Muscle of back (tissue), 11 donors: ENCODE results near the gene MRPL30. TPM values are rescaled to one million over a fixed set of nuclear protein-coding genes. Genes with fewer than 3 reads are reported as not detected.
"Not testable (repeated sequence)": the region's sequence is repeated elsewhere in the genome, so short reads cannot be mapped to it uniquely, and the experiment has no call there.

ENCODE experiments used
- DNase-seq, 3 donors: peaks; one replicate each; pipeline versions ENCODE4 v3.0.0 to v3.0.0-alpha.2; 2013
- polyA plus RNA-seq, 10 donors: library from polyadenylated mRNA; unstranded; fragments of 120-200 nt; gene quantifications; one replicate each; pipeline ENCODE4 v1.2.1, GENCODE V29; 2013; ENCODE audit not compliant: insufficient read length in 10 of 10

Gene MRPL30
- polyA plus RNA-seq, 10 donors, result 34.7 to 50.1 (median 41.5) TPM

GRCh38 chr2:99171377-99172140 lies 9.4 kb upstream of the MRPL30 start:
- DNase-seq, result no peak

DNA sequence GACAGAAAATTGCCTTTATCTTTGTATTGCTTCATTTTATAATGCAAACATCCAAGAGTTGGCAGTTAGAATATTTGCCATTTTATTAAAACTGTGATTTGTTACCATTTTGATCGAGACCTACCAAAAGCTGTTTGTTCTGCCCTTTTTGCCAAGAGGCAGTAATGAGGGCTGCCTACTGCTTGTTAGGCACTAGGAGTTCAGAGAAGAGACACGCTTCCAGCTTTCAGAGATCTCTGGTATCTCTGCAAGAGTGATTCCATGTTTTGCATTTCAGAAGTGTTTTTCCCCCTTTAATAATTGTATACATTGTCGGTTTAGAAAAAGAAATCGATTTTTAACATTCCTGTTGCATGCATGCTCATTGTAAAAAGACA lies 628 bp downstream of the MRPL30 start:
- DNase-seq, result no peak

DNA sequence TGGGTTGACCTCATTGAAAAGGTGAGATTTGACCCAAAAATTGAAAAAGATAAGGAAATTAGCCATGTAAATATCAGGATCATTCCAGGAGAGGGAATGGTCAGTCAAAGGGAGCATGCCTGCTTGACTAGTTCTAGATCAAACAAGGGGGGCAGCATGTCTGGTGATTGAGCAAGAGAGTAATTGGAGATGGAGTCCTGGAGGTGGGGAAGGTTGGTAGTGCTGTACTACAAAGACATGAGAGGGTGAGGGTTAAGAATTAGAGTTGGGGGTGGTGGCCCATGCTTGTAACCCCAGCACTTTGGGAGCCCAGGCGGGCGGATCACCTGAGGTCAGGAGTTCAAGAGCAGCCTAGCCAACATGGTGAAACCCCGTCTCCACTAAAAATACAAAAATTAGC lies 2.0 kb downstream of the MRPL30 start:
- no peak for DNase-seq

DNA sequence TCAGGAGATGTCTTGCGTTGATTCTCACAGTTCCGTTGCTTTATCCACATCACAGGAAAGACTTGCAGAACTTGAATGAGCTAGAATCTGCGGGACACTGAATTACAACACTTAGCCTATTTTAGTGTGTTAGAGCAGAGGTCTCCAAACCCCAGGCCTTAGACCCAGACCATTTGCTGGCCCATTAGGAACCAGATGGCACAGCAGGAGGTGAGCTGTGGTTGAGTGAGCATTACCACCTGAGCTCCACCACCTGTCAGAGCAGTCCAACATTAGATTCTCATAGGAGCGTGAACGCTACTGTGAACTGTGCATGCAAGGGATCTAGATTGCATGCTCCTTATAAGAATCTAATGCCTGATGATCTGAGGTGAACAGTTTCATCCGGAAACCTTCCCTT lies 3.8 kb downstream of the MRPL30 start:
- no peak for DNase-seq

- DNase-seq, result no peak
Observed at GRCh38 chr2:99187011-99187410, 6.0 kb downstream of the MRPL30 start.

DNA sequence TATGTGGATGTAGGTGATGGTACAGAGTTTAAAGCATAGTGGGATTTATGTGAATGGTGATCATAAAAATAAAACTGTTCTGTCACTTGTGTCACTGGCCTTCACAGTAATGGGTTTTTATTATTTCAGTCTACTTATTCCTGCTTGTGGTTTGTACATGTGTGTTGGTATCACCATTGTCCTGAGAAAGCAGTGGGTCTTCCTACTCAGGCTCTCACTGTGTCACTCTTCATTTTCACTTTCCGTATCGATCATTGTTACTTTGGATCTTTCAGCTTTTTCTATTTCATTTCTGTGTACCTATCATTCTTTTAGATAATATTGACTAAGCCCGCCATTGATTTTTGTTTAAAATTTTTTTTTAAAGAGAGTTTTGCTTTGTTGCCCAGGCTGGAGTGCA lies 7.4 kb downstream of the MRPL30 start:
- no peak for DNase-seq

DNA sequence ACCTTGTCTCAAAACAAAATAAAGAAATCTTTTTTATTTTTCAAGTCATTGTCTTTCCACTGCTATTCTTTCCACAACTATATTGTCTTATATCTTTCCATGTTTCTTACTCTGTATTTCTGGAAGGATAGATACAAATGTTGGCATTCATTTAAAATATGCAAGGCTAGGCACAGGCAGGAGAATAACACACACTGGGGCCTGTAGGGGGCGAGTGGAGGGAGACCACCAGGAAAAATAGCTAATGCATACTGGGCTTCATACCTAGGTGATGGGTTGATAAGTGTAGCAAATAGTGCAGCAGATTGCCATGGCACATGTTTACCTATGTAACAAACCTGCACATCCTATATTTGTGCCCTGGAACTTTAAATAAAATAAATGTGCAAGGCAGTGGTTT lies 9.6 kb downstream of the MRPL30 start:
- no peak for DNase-seq

GRCh38 chr2:99192364-99192763 lies 11.4 kb downstream of the MRPL30 start:
- not testable (repeated sequence) for DNase-seq

DNA sequence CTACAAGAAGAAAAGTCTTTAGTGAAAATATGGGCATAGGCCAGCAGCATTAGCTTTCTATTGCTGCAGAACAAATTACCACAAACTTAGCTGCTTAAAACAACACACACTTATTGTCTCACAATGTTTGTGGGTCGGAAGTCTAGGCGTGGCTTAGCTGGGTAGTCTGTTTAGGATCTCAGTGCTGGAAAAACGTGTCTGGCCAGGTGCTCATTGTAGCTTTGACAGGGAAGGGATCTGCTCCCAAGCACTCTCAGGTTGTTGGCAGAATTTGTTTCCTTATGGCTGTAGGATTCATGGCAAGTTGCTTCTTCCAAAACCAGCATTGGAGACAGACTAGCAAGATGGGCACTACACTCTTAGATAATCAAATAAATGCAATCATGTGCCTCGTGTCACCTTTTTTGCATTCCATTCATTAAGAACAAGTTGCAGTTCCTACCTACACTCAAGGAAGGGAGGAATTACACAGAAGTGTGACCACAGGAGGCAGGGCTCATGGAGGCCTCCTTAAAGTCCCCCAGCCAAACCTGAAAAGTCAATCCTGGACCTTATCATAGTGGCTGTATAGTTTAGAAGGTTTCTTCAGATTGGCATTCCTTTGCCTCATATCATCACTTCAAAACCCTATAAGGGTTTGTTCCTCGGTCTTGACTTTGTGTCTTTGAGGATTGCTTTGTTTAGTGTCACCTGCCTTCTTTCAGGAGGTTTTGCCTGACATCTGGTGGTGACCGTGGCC lies 17.3 kb downstream of the MRPL30 start:
- no peak for DNase-seq

- no peak for DNase-seq
Observed at GRCh38 chr2:99200076-99200800, 19.3 kb downstream of the MRPL30 start.

- DNase-seq, result no peak
Observed at GRCh38 chr2:99201959-99202678, 21.1 kb downstream of the MRPL30 start.

DNA sequence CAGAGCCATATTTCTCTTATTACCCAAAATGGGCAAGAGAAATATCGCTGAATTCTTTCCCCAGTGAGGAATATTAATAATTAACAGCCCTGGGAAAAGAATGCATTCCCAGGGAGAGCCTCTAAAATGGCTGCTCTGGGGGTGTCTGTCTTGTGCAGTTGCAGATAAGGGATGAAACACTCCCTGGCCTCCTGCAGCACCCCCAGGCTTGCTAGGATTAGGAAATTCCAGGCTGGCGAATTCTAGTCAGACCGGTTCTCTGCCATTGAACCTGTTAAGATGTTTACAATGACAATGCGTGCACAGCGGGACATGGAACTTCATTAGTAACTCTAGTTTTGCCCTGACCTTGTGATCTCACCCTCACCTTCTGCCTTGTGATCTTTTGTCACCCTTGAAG lies 24.5 kb downstream of the MRPL30 start:
- no peak for DNase-seq

DNA sequence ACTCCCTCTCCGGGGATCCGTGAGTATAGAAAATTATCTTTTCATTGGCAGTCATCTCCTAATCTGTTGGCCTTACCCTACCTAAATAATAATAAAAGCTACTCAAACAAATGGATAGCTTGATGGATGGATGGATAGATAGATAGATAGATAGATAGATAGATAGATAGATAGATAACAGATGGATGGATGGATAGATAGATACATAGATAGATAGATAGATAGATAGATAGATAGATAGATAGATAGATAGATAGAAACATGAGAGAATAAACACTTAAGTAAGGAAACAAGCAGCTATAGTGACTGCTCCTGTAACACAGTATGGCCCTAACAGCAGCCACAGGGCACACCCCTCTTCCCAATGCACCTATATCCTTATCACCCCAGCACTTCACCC lies 35.1 kb downstream of the MRPL30 start:
- DNase-seq, result no peak

DNA sequence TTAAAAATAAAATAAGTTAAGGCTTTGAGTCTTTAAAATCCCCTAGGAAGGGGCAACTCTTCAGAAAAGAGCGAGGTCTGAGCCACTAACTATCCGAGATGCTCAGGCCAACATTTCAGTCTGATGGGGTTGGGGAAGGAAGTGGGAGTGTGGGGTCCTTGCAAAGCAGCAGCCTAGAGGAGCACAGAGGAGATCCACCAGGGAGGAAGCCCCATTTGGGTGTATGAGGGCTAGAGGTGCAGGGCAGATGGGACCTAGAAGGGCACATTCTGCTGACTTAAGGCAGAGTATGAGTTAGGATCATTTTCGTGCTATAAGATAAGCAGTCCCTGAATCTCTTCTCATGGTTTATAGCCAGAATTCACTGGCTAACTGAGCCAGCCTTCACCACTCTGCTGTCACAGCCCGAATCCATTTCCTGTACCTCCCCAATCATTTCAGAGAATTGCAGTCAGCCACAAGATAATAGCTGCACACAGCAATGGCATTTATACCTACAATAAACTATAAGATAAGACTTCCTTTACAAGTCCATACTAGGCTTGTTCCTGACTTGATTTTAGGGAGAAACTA lies 37.0 kb downstream of the MRPL30 start:
- DNase-seq, result no peak

- DNase-seq, result not testable (repeated sequence)
Observed at GRCh38 chr2:99233177-99233576, 52.2 kb downstream of the MRPL30 start.

DNA sequence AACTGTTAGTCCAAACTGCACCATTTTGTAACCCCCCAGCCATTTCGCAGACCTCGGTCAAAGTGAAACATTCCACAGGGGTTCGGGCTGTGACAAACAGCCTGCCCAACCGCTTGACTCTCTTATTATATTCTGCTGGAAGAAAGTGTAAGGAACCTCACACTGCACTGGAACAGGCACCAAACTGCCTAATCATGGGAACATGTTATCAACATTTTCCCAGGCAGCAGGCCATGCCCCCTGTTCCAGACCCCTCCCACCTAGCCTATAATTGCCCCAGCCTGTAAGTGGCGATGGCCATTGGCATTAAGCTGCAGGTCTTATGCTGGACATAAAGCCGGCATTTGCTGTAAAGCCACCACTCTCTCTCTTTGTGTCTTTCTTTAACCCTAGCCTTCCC lies 57.6 kb downstream of the MRPL30 start:
- no peak for DNase-seq

GRCh38 chr2:99240431-99240830 lies 59.4 kb downstream of the MRPL30 start:
- DNase-seq, result no peak

GRCh38 chr2:99242151-99242550 lies 61.2 kb downstream of the MRPL30 start:
- DNase-seq, result no peak
